Astrocyte (in vitro differentiated cells and primary cell): ENCODE data around the gene CCHCR1. TPM values are rescaled to one million over a fixed set of nuclear protein-coding genes. Genes with fewer than 3 reads are reported as not detected.

ENCODE experiments used
- DNase-seq: peaks from one replicate; pipeline ENCODE4 v3.0.0-alpha.2; 2010; ENCODE audit warnings: low read depth
- FAIRE-seq: peaks from 2 replicates; lab custom pipeline; 2011; peaks lifted over from hg19 to GRCh38; lab: Jason Lieb, UNC
- H2AFZ ChIP-seq: 2 replicates; pipeline ENCODE4 v1.6.0; 2012; ENCODE audit warnings: low read depth, low read length, inconsistent platforms
- H3K27ac ChIP-seq: 2 replicates; pipeline ENCODE4 v1.5.1; 2011; ENCODE audit warnings: low read depth, low read length, inconsistent platforms
- H3K27me3 ChIP-seq: 2 replicates; pipeline ENCODE4 v1.6.0; 2011; ENCODE audit warnings: low read length, inconsistent platforms; ENCODE audit not compliant: insufficient read depth
- H3K36me3 ChIP-seq: 2 replicates; pipeline ENCODE4 v1.5.1; 2011; ENCODE audit warnings: low read length, inconsistent platforms; ENCODE audit not compliant: insufficient read depth
- H3K4me1 ChIP-seq: 2 replicates; pipeline ENCODE4 v1.5.1; 2011; ENCODE audit warnings: low read length, inconsistent platforms; ENCODE audit not compliant: insufficient read depth
- H3K4me2 ChIP-seq: 2 replicates; pipeline ENCODE4 v1.6.0; 2012; ENCODE audit warnings: low read length, inconsistent platforms
- H3K4me3 ChIP-seq: 2 replicates; pipeline ENCODE4 v1.5.1; 2011; ENCODE audit warnings: low read depth, mild to moderate bottlenecking, low read length, inconsistent platforms; ENCODE audit not compliant: insufficient read depth
- H3K79me2 ChIP-seq: 2 replicates; pipeline ENCODE4 v1.6.0; 2012; ENCODE audit warnings: mild to moderate bottlenecking, low read length, inconsistent platforms; ENCODE audit not compliant: insufficient read depth
- H3K9ac ChIP-seq: 2 replicates; pipeline ENCODE4 v1.6.0; 2012; ENCODE audit warnings: mild to moderate bottlenecking, low read length, inconsistent platforms
- H3K9me3 ChIP-seq: 2 replicates; pipeline ENCODE4 v1.5.1; 2012; ENCODE audit warnings: low read depth, mild to moderate bottlenecking, low read length, inconsistent platforms; ENCODE audit not compliant: insufficient read depth
- H4K20me1 ChIP-seq: 2 replicates; pipeline ENCODE4 v1.6.0; 2012; ENCODE audit warnings: low read length, inconsistent platforms; ENCODE audit not compliant: insufficient read depth
- H3K27ac Mint-ChIP-seq: one replicate; pipeline ENCODE4 v1.8.0; 2021; ENCODE audit warnings: mild to moderate bottlenecking, mixed read lengths; ENCODE audit not compliant: unreplicated experiment
- H3K27me3 Mint-ChIP-seq: one replicate; pipeline ENCODE4 v1.8.0; 2021; ENCODE audit warnings: low read depth, mixed read lengths; ENCODE audit not compliant: unreplicated experiment
- H3K36me3 Mint-ChIP-seq: one replicate; pipeline ENCODE4 v1.8.0; 2021; ENCODE audit warnings: low read depth, mixed read lengths; ENCODE audit not compliant: unreplicated experiment
- H3K4me1 Mint-ChIP-seq: one replicate; pipeline ENCODE4 v1.8.0; 2021; ENCODE audit warnings: low read depth, mixed read lengths; ENCODE audit not compliant: unreplicated experiment
- H3K4me3 Mint-ChIP-seq: one replicate; pipeline ENCODE4 v1.8.0; 2021; ENCODE audit warnings: mild to moderate bottlenecking, moderate library complexity, mixed read lengths; ENCODE audit not compliant: unreplicated experiment
- H3K9me3 Mint-ChIP-seq: one replicate; pipeline ENCODE4 v1.8.0; 2021; ENCODE audit warnings: mild to moderate bottlenecking, mixed read lengths; ENCODE audit not compliant: unreplicated experiment
- CTCF ChIP-seq: IDR thresholded peaks from 2 replicates; pipeline ENCODE4 v1.5.1; 2011; ENCODE audit warnings: low read depth, mild to moderate bottlenecking, inconsistent platforms, low read length, moderate library complexity; ENCODE audit not compliant: insufficient read depth
- EZH2 ChIP-seq: IDR thresholded peaks from 2 replicates; pipeline ENCODE4 v1.6.1; 2012; ENCODE audit warnings: mild to moderate bottlenecking, low read length, inconsistent platforms; ENCODE audit not compliant: insufficient read depth
- total RNA-seq: library from RNA; stranded (reverse); gene quantifications from 2 replicates; pipeline ENCODE4 v1.2.1, GENCODE V29; 2021

CCHCR1 gene
- total RNA-seq, 1 donor from 2014 or later, result 11.5 TPM

GRCh38 chr6:31107052-31107451 is 50.5 kb downstream of the CCHCR1 start:
- no peak overlapping the region for H3K4me3 ChIP-seq
- H3K36me3 ChIP-seq, result no peaks in the 10 kb centered on the region
- H3K9ac ChIP-seq, result no peak overlapping the region
- Mint-ChIP-seq H3K4me1 (peaks cover 14% of the 10 kb centered on the region), H3K36me3 (no peaks in the 10 kb centered on the region), H3K4me3 (no peak overlapping the region), H3K9me3 (no peaks in the 10 kb centered on the region), H3K27me3 (peaks cover 3% of the 10 kb centered on the region), H3K27ac (no peak overlapping the region)
- peaks cover 18% of the 10 kb centered on the region for H3K27me3 ChIP-seq
- no peaks in the 10 kb centered on the region for H3K4me1 ChIP-seq
- no peak for DNase-seq
- no peak overlapping the region for H2AFZ ChIP-seq
- H3K4me2 ChIP-seq, result no peak overlapping the region
- no peaks in the 10 kb centered on the region for H3K9me3 ChIP-seq
- no peaks in the 10 kb centered on the region for H4K20me1 ChIP-seq
- H3K27ac ChIP-seq, result no peak overlapping the region
- FAIRE-seq, result no peak
- TF ChIP-seq EZH2 (no peak), CTCF (no peak)
- H3K79me2 ChIP-seq, result no peaks in the 10 kb centered on the region

- no peak for TF ChIP-seq CTCF
- TF ChIP-seq EZH2, result no peak
- H3K4me3 Mint-ChIP-seq, result no peak overlapping the region
- H4K20me1 ChIP-seq, result no peaks in the 10 kb centered on the region
- H3K27ac ChIP-seq, result no peak overlapping the region
- H3K4me1 Mint-ChIP-seq, result peaks cover 3% of the 10 kb centered on the region
- FAIRE-seq, result no peak
- H3K36me3 Mint-ChIP-seq, result no peaks in the 10 kb centered on the region
- no peaks in the 10 kb centered on the region for H3K27me3 ChIP-seq
- H3K27ac Mint-ChIP-seq, result no peak overlapping the region
- H3K4me1 ChIP-seq, result no peaks in the 10 kb centered on the region
- no peak overlapping the region for H2AFZ ChIP-seq
- peaks cover 3% of the 10 kb centered on the region for H3K27me3 Mint-ChIP-seq
- no peaks in the 10 kb centered on the region for H3K9me3 ChIP-seq
- H3K9ac ChIP-seq, result no peak overlapping the region
- no peak overlapping the region for H3K4me3 ChIP-seq
- no peaks in the 10 kb centered on the region for H3K36me3 ChIP-seq
- H3K9me3 Mint-ChIP-seq, result no peaks in the 10 kb centered on the region
- H3K79me2 ChIP-seq, result no peaks in the 10 kb centered on the region
- H3K4me2 ChIP-seq, result no peak overlapping the region
- no peak for DNase-seq
Measured at GRCh38 chr6:31103136-31103535, 54.5 kb downstream of the CCHCR1 start.

- no peaks in the 10 kb centered on the region for H3K79me2 ChIP-seq
- no peak for DNase-seq
- no peaks in the 10 kb centered on the region for H3K36me3 Mint-ChIP-seq
- no peak for TF ChIP-seq CTCF
- no peak for TF ChIP-seq EZH2
- no peak overlapping the region for H3K9ac ChIP-seq
- no peaks in the 10 kb centered on the region for H3K4me1 ChIP-seq
- no peaks in the 10 kb centered on the region for H3K36me3 ChIP-seq
- H3K9me3 Mint-ChIP-seq, result peaks cover 4% of the 10 kb centered on the region
- H3K4me3 ChIP-seq, result no peak overlapping the region
- no peak for FAIRE-seq
- H3K4me3 Mint-ChIP-seq, result no peak overlapping the region
- no peak overlapping the region for H3K27ac ChIP-seq
- H2AFZ ChIP-seq, result no peak overlapping the region
- peaks cover 6% of the 10 kb centered on the region for H3K4me1 Mint-ChIP-seq
- no peaks in the 10 kb centered on the region for H3K27me3 ChIP-seq
- peaks cover 4% of the 10 kb centered on the region for H3K27me3 Mint-ChIP-seq
- H3K9me3 ChIP-seq, result no peaks in the 10 kb centered on the region
- no peak overlapping the region for H3K4me2 ChIP-seq
- no peaks in the 10 kb centered on the region for H4K20me1 ChIP-seq
- no peak overlapping the region for H3K27ac Mint-ChIP-seq
Measured at GRCh38 chr6:31098449-31098938, 59.1 kb downstream of the CCHCR1 start.
